ENCODE results near the gene STPG2.

STPG2 gene

GRCh38 chr4:97841512-97841911 is 301.8 kb downstream of the STPG2 start:
- TF ChIP-seq TARDBP (IDR thresholded peaks at IDR 0.05) (no peak), SP1 (IDR thresholded peaks at IDR 0.05) (no peak), BHLHE40 (IDR thresholded peaks at IDR 0.05; ENCODE audit: borderline replicate concordance) (no peak), ZNF384 (IDR thresholded peaks at IDR 0.05) (no peak), CTBP1 (IDR thresholded peaks at IDR 0.05; ENCODE audit: borderline replicate concordance) (no peak), FOXM1 (IDR thresholded peaks at IDR 0.05; ENCODE audit: borderline replicate concordance) (no peak), FOXK2 (IDR thresholded peaks at IDR 0.05) (no peak), ELF4 (IDR thresholded peaks at IDR 0.05) (no peak), LEF1 (IDR thresholded peaks at IDR 0.05; ENCODE audit: borderline replicate concordance) (no peak), PKNOX1 (IDR thresholded peaks at IDR 0.05) (no peak), NFRKB (IDR thresholded peaks at IDR 0.05) (no peak), ARNT (IDR thresholded peaks at IDR 0.05) (no peak), L3MBTL2 (conservative IDR thresholded peaks at IDR 0.05) (no peak), FOXA1 (IDR thresholded peaks at IDR 0.05) (no peak), SUZ12 (IDR thresholded peaks at IDR 0.05) (no peak), HDGF (IDR thresholded peaks at IDR 0.05; ENCODE audit: borderline replicate concordance) (no peak)
- no peak for DNase-seq (ENCODE audit: extremely low spot score)
- CTCF ChIA-PET: no interaction called here
- POLR2A ChIA-PET: no interaction called here

DNA sequence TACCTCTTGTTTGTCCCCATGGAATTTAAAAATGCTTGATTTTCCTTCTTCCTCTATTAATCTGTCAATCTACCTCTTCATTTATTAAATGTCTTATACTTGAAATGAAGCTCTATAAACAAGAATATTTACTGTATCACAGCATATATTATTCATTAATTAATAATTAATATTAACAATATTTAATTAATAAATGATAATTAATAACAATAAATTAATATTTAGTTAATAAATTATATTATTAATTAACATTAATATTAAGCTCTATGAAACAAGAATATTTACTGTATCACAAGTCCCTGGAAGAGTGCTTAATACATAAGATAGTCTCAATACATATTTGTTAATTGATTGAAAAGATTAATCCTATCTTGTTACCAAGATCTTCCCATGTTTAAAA is 306.6 kb downstream of the STPG2 start:
- no peak for DNase-seq (ENCODE audit: extremely low spot score)
- CTCF ChIA-PET: no interaction called here
- TF ChIP-seq SUZ12 (IDR thresholded peaks at IDR 0.05): no peak
- TF ChIP-seq LEF1 (IDR thresholded peaks at IDR 0.05; ENCODE audit: borderline replicate concordance): no peak
- TF ChIP-seq FOXK2 (IDR thresholded peaks at IDR 0.05): no peak
- TF ChIP-seq ARNT (IDR thresholded peaks at IDR 0.05): no peak
- POLR2A ChIA-PET: no interaction called here

- DNase-seq (ENCODE audit: extremely low spot score): no peak
- CTCF ChIA-PET: no interaction called here
- no peak for TF ChIP-seq L3MBTL2 (conservative IDR thresholded peaks at IDR 0.05)
- TF ChIP-seq NFRKB (IDR thresholded peaks at IDR 0.05): no peak
- TF ChIP-seq ZNF384 (IDR thresholded peaks at IDR 0.05): no peak
- no peak for TF ChIP-seq FOXM1 (IDR thresholded peaks at IDR 0.05; ENCODE audit: borderline replicate concordance)
- TF ChIP-seq LEF1 (IDR thresholded peaks at IDR 0.05; ENCODE audit: borderline replicate concordance): no peak
- TF ChIP-seq FOXA1 (IDR thresholded peaks at IDR 0.05): no peak
- TF ChIP-seq SP1 (IDR thresholded peaks at IDR 0.05): no peak
- TF ChIP-seq PKNOX1 (IDR thresholded peaks at IDR 0.05): no peak
- POLR2A ChIA-PET: no interaction called here
Observed at GRCh38 chr4:97828646-97829045, 314.6 kb downstream of the STPG2 start.

- TF ChIP-seq HDGF (IDR thresholded peaks at IDR 0.05; ENCODE audit: borderline replicate concordance) (no peak), TARDBP (IDR thresholded peaks at IDR 0.05) (no peak), ELF4 (IDR thresholded peaks at IDR 0.05) (no peak), CTBP1 (IDR thresholded peaks at IDR 0.05; ENCODE audit: borderline replicate concordance) (no peak), BHLHE40 (IDR thresholded peaks at IDR 0.05; ENCODE audit: borderline replicate concordance) (no peak), LEF1 (IDR thresholded peaks at IDR 0.05; ENCODE audit: borderline replicate concordance) (no peak), SP1 (IDR thresholded peaks at IDR 0.05) (no peak), NFRKB (IDR thresholded peaks at IDR 0.05) (no peak), SUZ12 (IDR thresholded peaks at IDR 0.05) (no peak), FOXA1 (IDR thresholded peaks at IDR 0.05) (no peak), ARNT (IDR thresholded peaks at IDR 0.05) (no peak), FOXK2 (IDR thresholded peaks at IDR 0.05) (no peak), L3MBTL2 (conservative IDR thresholded peaks at IDR 0.05) (no peak), PKNOX1 (IDR thresholded peaks at IDR 0.05) (no peak), ZNF384 (IDR thresholded peaks at IDR 0.05) (no peak), FOXM1 (IDR thresholded peaks at IDR 0.05; ENCODE audit: borderline replicate concordance) (no peak)
- CTCF ChIA-PET: no interaction called here
- DNase-seq (ENCODE audit: extremely low spot score): no peak
- POLR2A ChIA-PET: no interaction called here
Observed at GRCh38 chr4:97819294-97819693, 324.0 kb downstream of the STPG2 start.

GRCh38 chr4:97812768-97813167 is 330.5 kb downstream of the STPG2 start:
- CTCF ChIA-PET: no interaction called here
- TF ChIP-seq HDGF (IDR thresholded peaks at IDR 0.05; ENCODE audit: borderline replicate concordance) (no peak), PKNOX1 (IDR thresholded peaks at IDR 0.05) (no peak), TARDBP (IDR thresholded peaks at IDR 0.05) (no peak)
- DNase-seq (ENCODE audit: extremely low spot score): no peak
- POLR2A ChIA-PET: no interaction called here

- CTCF ChIA-PET: interaction anchor here (0.7 kb wide), 1 partner anchor 56 kb away, joined by 4 read pairs; no protein-coding TSS in a partner anchor
- no peak for DNase-seq (ENCODE audit: extremely low spot score)
- POLR2A ChIA-PET: no interaction called here
- TF ChIP-seq ZNF384 (IDR thresholded peaks at IDR 0.05) (no peak), SUZ12 (IDR thresholded peaks at IDR 0.05) (no peak), BHLHE40 (IDR thresholded peaks at IDR 0.05; ENCODE audit: borderline replicate concordance) (no peak), FOXA1 (IDR thresholded peaks at IDR 0.05) (no peak), ELF4 (IDR thresholded peaks at IDR 0.05) (no peak), NFRKB (IDR thresholded peaks at IDR 0.05) (no peak), FOXK2 (IDR thresholded peaks at IDR 0.05) (no peak), FOXM1 (IDR thresholded peaks at IDR 0.05; ENCODE audit: borderline replicate concordance) (no peak), TARDBP (IDR thresholded peaks at IDR 0.05) (no peak), ARNT (IDR thresholded peaks at IDR 0.05) (no peak), SP1 (IDR thresholded peaks at IDR 0.05) (no peak), CTBP1 (IDR thresholded peaks at IDR 0.05; ENCODE audit: borderline replicate concordance) (no peak), L3MBTL2 (conservative IDR thresholded peaks at IDR 0.05) (no peak), HDGF (IDR thresholded peaks at IDR 0.05; ENCODE audit: borderline replicate concordance) (no peak), PKNOX1 (IDR thresholded peaks at IDR 0.05) (no peak)
Observed at GRCh38 chr4:97786306-97786920, 356.9 kb downstream of the STPG2 start.

Data from HEK293T (cell line).